Esophagus squamous epithelium (tissue), 5 donors: ENCODE measurements around the gene BBOX1. TPM values are rescaled to one million over a fixed set of nuclear protein-coding genes. Genes with fewer than 3 reads are reported as not detected.

Experiments used
- DNase-seq: peaks from one replicate; lab custom pipeline; 2025; lab: John Stamatoyannopoulos, UW
- H3K27ac ChIP-seq, 4 donors: fragments of 200-600 bp; sonication (generic); one replicate each; pipeline ENCODE4 v1.5.1; 2016 to 2019; ENCODE audit warnings: mild to moderate bottlenecking in 1 of 4
- H3K27me3 ChIP-seq, 4 donors: fragments of 200-600 bp; sonication (generic); 1 replicate in 3 of 4; 2 replicates in 1 of 4; pipeline versions ENCODE4 v1.5.1 to v1.6.0; 2017 to 2021; ENCODE audit warnings: antibody characterized with exemption in 1 of 4
- H3K36me3 ChIP-seq, 3 donors: fragments of 200-600 bp; sonication (generic); one replicate each; pipeline ENCODE4 v1.5.1; 2016 to 2019
- H3K4me1 ChIP-seq, 3 donors: fragments of 200-600 bp; sonication (generic); one replicate each; pipeline ENCODE4 v1.5.1; 2017 to 2019
- H3K4me3 ChIP-seq, 4 donors: fragments of 200-600 bp; sonication (generic); 1 replicate in 3 of 4; 2 replicates in 1 of 4; pipeline ENCODE4 v1.5.1; 2016 to 2019; ENCODE audit warnings: mild to moderate bottlenecking in 2 of 4, moderate library complexity in 1 of 4
- H3K9me3 ChIP-seq, 3 donors: fragments of 200-600 bp; sonication (generic); one replicate each; pipeline ENCODE4 v1.5.1; 2016 to 2019
- POLR2A ChIP-seq, 4 donors: fragments of 450-650 bp; IDR thresholded peaks; one replicate each; pipeline ENCODE4 v1.6.1; 2017; ENCODE audit warnings: antibody characterized with exemption in 4 of 4, mild to moderate bottlenecking in 4 of 4, moderate library complexity in 3 of 4
- WGBS, 2 donors: methylation state at CpG; one replicate each; pipeline ENCODE4 v1.1.5; 2018; 5-methylcytosine and 5-hydroxymethylcytosine counted together
- intact Hi-C: fragments of 100-400 bp; cut with DNase I; formaldehyde crosslinking; loops from one replicate; pipeline ENCODE4 v1.15.0; 2022
- total RNA-seq, 4 donors: library from RNA; depleted of rRNA; stranded (reverse); fragments of >200 nt; gene quantifications; one replicate each; pipeline ENCODE4 v1.1.0, GENCODE V29; 2016
- TF ChIP-seq, protein P1 (sequence below), 6 experiments: fragments of 450-650 bp in 4 of 6; fragments of 200-600 bp in 2 of 6; sonication (generic) in 2 of 6; IDR thresholded peaks; one replicate each; pipeline ENCODE4 v1.5.1; 2016 to 2019; ENCODE audit warnings: antibody characterized with exemption in 6 of 6, mild to moderate bottlenecking in 4 of 6, moderate library complexity in 4 of 6
- donor health status: DM: yes; HTN: yes; CAD: no.

The BBOX1 gene
- total RNA-seq, 4 donors from 2014 or later: 6.0 to 25.9 (median 14.0) TPM

DNA sequence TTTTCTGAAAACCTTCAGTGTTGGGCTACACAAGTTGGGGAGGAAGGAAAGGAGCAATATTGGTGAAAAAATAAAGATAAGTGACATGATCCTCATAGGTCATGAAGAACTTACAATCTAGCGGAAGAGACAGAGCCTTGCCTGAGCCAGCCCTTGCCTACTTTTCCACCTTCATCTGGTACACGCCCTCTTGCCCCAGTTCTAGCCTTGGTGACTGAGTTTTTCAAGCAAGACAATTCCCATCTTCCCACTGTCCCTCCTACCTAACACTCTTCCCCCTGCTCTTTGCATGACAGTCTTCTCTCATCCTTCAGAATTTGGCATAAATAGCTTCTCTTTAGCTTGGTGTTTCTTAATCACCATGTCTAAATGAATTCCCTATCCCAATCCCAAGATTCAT lies 42.6 kb downstream of the BBOX1 start:
- no peaks in the 10 kb centered on the region for H3K27me3 ChIP-seq
- H3K27ac ChIP-seq: no peak overlapping the region
- no peak for DNase-seq
- TF ChIP-seq, protein P1, sequence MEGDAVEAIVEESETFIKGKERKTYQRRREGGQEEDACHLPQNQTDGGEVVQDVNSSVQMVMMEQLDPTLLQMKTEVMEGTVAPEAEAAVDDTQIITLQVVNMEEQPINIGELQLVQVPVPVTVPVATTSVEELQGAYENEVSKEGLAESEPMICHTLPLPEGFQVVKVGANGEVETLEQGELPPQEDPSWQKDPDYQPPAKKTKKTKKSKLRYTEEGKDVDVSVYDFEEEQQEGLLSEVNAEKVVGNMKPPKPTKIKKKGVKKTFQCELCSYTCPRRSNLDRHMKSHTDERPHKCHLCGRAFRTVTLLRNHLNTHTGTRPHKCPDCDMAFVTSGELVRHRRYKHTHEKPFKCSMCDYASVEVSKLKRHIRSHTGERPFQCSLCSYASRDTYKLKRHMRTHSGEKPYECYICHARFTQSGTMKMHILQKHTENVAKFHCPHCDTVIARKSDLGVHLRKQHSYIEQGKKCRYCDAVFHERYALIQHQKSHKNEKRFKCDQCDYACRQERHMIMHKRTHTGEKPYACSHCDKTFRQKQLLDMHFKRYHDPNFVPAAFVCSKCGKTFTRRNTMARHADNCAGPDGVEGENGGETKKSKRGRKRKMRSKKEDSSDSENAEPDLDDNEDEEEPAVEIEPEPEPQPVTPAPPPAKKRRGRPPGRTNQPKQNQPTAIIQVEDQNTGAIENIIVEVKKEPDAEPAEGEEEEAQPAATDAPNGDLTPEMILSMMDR (IDR thresholded peaks at IDR 0.05): no peak
- TF ChIP-seq POLR2A (IDR thresholded peaks at IDR 0.05): no peak
- no peaks in the 10 kb centered on the region for H3K9me3 ChIP-seq
- WGBS, 2 donors: 80 to 90% methylated on average over 2 of the region's 2 CpGs
- no peak overlapping the region for H3K4me3 ChIP-seq
- H3K4me1 ChIP-seq: peaks cover 6 to 45% (median 7%) of the 10 kb centered on the region in 3 donors
- intact Hi-C loops: no loop called here
- no peaks in the 10 kb centered on the region for H3K36me3 ChIP-seq

DNA sequence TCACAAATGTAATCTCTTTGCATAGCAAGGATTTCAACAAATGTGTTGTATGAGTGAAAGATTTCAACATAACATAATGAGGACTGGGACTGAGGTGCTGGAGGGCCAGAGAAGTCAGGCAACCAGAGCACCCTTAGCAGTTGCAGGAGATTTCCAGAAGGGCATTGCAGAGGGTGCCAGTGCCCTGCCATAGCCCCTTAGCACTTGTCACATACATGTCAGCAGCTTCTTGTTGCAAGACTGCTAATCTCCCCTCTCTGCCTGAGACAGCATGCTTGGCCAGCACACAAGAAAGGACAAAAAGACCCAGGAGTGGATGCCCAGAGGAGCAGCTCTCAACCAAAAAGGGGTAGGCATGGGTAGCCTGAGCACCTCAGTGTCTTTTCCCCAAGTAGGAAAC lies 43.2 kb downstream of the BBOX1 start:
- Histone ChIP-seq H3K4me1 (peaks cover 7 to 51% (median 9%) of the 10 kb centered on the region in 3 donors), H3K27ac (peak overlapping the region in 1 of 4 donors; percentile 57), H3K27me3 (no peaks in the 10 kb centered on the region), H3K9me3 (no peaks in the 10 kb centered on the region), H3K36me3 (no peaks in the 10 kb centered on the region), H3K4me3 (no peak overlapping the region)
- intact Hi-C loops: no loop called here
- DNase-seq: no peak
- TF ChIP-seq POLR2A (IDR thresholded peaks at IDR 0.05): no peak
- TF ChIP-seq, protein P1 (IDR thresholded peaks at IDR 0.05): no peak

DNA sequence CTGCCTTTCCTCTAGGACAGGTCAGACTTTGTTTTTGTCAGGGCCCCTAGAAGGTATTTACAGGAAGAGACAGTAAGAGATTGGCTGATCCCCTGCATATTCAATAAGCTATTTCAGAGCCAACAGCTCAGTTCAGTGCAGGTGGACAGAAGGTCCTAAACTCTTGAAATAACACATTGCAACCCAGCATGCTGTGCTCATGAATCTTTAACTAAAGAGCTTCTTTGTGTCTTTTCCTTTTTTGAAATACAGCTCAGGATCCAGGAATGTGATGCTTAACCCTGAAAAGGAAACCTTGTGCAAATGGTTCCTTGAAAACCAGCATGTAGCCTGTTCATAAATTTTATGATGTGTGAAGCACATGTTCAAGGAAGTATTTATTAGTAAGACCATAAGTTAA lies 43.9 kb downstream of the BBOX1 start:
- no peak overlapping the region for H3K4me3 ChIP-seq
- no peak for DNase-seq
- peak overlapping the region in 3 of 4 donors; percentile 17 to 57 (median 23) for H3K27ac ChIP-seq
- intact Hi-C loops: no loop called here
- no peaks in the 10 kb centered on the region for H3K27me3 ChIP-seq
- H3K9me3 ChIP-seq: no peaks in the 10 kb centered on the region
- no peaks in the 10 kb centered on the region for H3K36me3 ChIP-seq
- TF ChIP-seq, protein P1 (IDR thresholded peaks at IDR 0.05): no peak
- peaks cover 7 to 58% (median 12%) of the 10 kb centered on the region in 3 donors for H3K4me1 ChIP-seq

DNA sequence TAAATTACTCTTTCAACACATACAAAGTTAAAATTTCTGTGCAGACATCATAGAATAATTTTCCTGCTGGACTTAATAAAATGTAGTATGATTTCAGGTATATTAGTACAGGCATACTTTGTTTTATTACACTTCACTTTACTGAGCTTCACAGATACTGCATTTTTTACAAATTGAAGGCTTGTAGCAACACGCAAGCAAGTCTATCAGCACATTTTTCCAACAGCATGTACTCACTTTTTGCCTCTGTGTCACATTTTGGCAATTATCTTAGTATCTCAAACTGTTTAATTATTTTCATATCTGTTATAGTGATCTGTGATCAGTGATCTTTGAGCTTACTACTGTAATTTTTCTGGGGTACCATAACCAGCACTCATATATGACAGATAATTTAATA lies 44.5 kb downstream of the BBOX1 start:
- TF ChIP-seq, protein P1 (IDR thresholded peaks at IDR 0.05): no peak
- TF ChIP-seq POLR2A (IDR thresholded peaks at IDR 0.05): no peak
- no peak for DNase-seq
- WGBS, 2 donors: 26 to 42% methylated on average over 1 of the region's 1 CpG
- Histone ChIP-seq H3K4me3 (no peak overlapping the region), H3K9me3 (peaks cover 0 to 1% (median 0%) of the 10 kb centered on the region in 3 donors), H3K27me3 (no peaks in the 10 kb centered on the region), H3K4me1 (peaks cover 7 to 62% (median 12%) of the 10 kb centered on the region in 3 donors), H3K36me3 (no peaks in the 10 kb centered on the region), H3K27ac (peak overlapping the region in 3 of 4 donors; percentile 17 to 57 (median 23))
- intact Hi-C loops: no loop called here

DNA sequence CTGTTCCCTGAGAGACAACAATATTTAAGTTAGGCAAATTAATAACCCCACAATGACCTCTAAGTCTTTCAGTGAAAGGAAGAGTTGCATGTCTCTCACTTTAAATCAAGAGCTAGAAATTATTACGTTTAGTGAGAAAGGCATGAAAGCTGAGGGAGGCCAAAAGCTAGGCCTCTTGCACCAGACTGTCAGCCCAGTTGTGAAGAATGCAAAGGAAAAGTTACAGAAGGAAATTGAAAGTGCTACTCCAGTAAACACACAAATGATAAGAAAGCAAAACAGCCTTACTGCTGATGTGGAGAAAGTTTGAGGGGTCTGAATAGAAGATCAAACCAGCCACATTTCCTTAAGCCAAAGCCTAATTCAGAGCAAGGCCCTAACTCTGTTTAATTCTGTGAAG lies 45.0 kb downstream of the BBOX1 start:
- peak overlapping the region in 3 of 4 donors; percentile 2 to 57 (median 23) for H3K27ac ChIP-seq
- DNase-seq: no peak
- no peak overlapping the region for H3K4me3 ChIP-seq
- intact Hi-C loops: no loop called here
- peaks cover 7 to 62% (median 12%) of the 10 kb centered on the region in 3 donors for H3K4me1 ChIP-seq
- 0 to 31% methylated on average over 1 of the region's 1 CpG for WGBS, 2 donors
- no peaks in the 10 kb centered on the region for H3K27me3 ChIP-seq
- H3K9me3 ChIP-seq: peaks cover 0 to 6% (median 0%) of the 10 kb centered on the region in 3 donors
- TF ChIP-seq, protein P1 (IDR thresholded peaks at IDR 0.05): no peak
- no peak for TF ChIP-seq POLR2A (IDR thresholded peaks at IDR 0.05)
- no peaks in the 10 kb centered on the region for H3K36me3 ChIP-seq
